Activated gamma-delta T cell treated with anti-CD3 and anti-CD28 coated beads, Interleukin-2, amount 50 U/mL, for 16 hours (primary cell): ENCODE results near the gene ATXN7L3.
"Not testable (repeated sequence)": the region's sequence is repeated elsewhere in the genome, so short reads cannot be mapped to it uniquely, and the experiment has no call there.

Experiments
- DNase-seq: peaks from one replicate; pipeline ENCODE4 v3.0.0-alpha.2; 2020; ENCODE audit warnings: low read depth

Gene ATXN7L3

GRCh38 chr17:44174427-44174826 is 25.3 kb downstream of the ATXN7L3 start:
- DNase-seq, result no peak

- DNase-seq, result no peak
These were observed 27.7 kb downstream of the ATXN7L3 start for GRCh38 chr17:44171931-44172455.

- no peak for DNase-seq
These were observed 29.0 kb downstream of the ATXN7L3 start, which contains the start of gene ASB16 for GRCh38 chr17:44170499-44171201. Gene ASB16, plus strand, starts transcription at chr17:44170704. Its CDS starts 86 bp downstream, at chr17:44170790.

- DNase-seq, result no peak
These were observed 29.6 kb downstream of the ATXN7L3 start for GRCh38 chr17:44170135-44170498.

- DNase-seq, result no peak
These were observed 32.4 kb downstream of the ATXN7L3 start for GRCh38 chr17:44167181-44167861.

- DNase-seq, result no peak
These were observed 35.2 kb downstream of the ATXN7L3 start for GRCh38 chr17:44164476-44164875.

GRCh38 chr17:44159519-44160210 is 40.0 kb downstream of the ATXN7L3 start:
- DNase-seq, result no peak

- no peak for DNase-seq
These were observed 44.2 kb downstream of the ATXN7L3 start for GRCh38 chr17:44155488-44155887.

- DNase-seq, result no peak
These were observed 46.8 kb downstream of the ATXN7L3 start for GRCh38 chr17:44152875-44153274.

- no peak for DNase-seq
These were observed 49.8 kb downstream of the ATXN7L3 start for GRCh38 chr17:44149750-44150329.

- DNase-seq, result not testable (repeated sequence)
These were observed 50.6 kb downstream of the ATXN7L3 start for GRCh38 chr17:44149066-44149465.

- no peak for DNase-seq
These were observed 51.9 kb downstream of the ATXN7L3 start for GRCh38 chr17:44147812-44148211.

GRCh38 chr17:44146375-44147346 is 53.0 kb downstream of the ATXN7L3 start:
- no peak for DNase-seq

- DNase-seq, result no peak
These were observed 54.5 kb downstream of the ATXN7L3 start for GRCh38 chr17:44144966-44145739.

GRCh38 chr17:44143921-44144320 is 55.8 kb downstream of the ATXN7L3 start:
- not testable (repeated sequence) for DNase-seq
